GM18511 (cell line): Measurements from ENCODE around the gene LEMD1.
"Not testable (repeated sequence)": the region's sequence is repeated elsewhere in the genome, so short reads cannot be mapped to it uniquely, and the experiment has no call there.

Experiments used
- ATAC-seq: cut with Tn5 transposase; IDR thresholded peaks from one replicate; pipeline ENCODE4 v1.9.1; 2021; ENCODE audit warnings: mild to moderate bottlenecking, moderate library complexity; ENCODE audit not compliant: unreplicated experiment

The LEMD1 gene

DNA sequence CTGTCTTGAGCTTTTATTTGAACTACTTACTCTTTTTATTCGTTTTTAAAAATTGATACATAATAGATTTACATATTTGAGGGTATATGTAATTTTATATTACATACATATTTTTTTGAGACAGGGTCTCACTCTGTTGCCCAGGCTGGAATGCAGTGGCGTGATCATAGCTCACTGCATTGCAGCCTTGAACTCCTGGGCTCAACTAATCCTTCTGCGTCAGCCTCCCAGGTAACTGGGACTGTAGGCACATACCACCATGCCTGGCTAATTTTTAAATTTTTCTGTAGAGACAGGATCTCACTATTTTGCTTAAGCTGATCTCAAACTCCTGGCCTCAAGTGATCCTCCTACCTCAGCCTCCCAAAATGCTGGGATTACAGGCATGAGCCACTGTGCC lies 38.9 kb downstream of the LEMD1 start:
- not testable (repeated sequence) for ATAC-seq

DNA sequence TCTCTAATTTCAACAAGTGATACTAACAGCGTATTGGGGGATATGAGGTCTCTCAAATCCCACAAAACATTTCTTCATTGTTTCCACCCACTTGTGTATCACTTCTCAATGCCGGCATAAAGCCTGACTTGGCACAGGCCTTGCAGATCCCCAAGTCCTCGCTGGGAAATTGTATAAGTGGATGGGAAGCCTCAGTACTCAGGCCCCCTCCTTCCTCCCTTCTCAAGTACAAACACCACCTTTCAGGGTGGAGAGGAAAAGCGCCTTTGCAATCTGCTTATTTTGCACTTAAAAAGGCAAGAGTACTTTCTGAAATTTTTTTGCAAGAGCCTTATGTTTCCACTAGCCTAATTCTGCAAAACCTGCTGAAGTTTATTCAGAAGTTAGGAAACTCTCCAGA lies 39.3 kb downstream of the LEMD1 start:
- no peak for ATAC-seq

DNA sequence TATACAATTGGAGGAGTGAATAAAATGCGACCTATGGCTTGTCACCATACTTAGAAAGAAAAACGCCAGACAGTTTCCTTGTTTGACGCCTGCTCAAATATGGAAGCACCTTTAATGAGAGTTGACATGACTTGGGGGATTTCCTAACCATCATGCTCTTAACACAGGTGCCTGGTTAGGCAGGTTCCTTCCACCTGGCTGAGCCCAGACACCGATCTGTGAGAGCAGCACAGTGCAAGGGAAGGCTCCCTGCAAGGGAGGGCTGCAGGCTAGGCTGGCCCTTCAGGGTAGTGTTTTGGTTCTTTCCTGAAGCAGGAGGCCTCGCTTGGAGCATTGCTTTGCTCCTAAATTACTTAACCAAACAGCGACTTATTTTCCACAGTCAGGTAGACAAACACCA lies 40.6 kb downstream of the LEMD1 start:
- no peak for ATAC-seq

DNA sequence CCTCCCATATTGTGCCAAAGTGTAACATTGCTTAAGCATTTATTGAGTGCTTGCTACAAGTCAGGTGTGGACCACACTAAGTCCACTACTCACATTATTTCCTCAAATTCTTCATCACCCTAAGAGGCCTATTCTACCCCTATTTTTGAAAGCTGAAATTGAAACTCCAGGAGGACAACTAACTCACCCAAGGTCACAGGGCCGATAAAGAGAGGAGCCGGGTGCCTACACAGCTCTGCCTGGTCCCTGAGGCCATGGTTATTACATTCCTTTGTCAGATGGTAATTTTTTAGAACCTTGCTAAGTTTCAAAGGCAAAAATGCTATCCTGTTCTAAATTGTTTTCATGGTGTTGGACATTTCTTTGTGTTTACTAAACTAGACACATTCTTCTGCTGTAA lies 41.0 kb downstream of the LEMD1 start:
- no peak for ATAC-seq

DNA sequence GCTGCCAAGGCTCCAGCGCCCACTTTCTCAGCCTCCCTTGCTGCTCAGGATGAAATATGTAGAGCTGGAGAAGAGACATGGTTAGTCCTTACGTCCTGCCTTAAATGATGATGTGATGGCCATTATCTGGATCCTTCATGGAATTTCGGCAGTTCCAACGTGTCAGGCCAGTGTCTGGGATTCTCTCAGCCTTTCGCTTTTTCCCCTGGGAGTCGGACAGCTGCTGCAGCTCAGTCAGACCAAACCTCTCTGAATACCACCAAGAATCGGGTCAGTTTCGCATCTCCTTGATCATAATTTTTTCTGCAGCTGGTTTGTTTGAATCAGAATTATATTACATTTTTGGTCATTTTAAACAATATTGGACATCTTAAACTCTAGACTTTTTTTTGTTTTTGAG lies 42.8 kb downstream of the LEMD1 start:
- no peak for ATAC-seq

DNA sequence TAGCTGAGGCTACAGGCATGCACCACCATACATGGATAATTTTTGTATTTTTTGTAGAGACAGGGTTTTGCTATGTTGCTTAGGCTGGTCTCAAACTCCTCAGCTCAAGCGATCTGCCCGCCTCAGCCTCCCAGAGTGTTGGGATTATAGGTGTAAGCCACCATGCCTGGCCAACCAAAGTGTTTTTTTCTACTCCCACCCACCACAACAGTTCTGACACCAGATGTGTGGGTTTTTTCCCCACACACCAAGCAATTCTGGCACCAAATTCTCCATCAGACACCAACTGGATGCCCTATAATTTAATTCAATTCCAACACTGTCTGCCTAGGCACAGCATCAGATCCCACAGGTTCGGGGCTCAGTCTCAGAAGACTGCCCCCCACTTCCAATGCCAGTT lies 44.5 kb downstream of the LEMD1 start:
- ATAC-seq = no peak

DNA sequence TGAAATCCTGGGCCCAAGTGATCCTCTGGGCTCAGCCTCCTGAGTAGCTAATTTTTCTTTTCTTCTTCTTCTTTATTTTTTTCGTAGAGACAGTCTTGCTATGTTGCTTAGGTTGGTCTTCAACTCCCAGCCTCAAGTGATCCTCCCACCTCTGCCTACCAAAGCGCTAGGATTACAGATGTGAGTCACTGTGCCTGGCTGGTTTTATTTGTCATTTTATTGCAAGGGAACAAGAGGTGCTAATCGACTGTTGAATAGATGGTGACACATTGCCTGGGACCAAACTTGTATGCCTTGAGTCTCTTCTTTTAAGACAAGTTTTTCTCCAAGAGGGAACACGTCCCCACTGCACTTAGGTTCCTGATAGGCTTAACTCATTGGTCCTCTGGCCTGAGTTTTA lies 45.1 kb downstream of the LEMD1 start:
- ATAC-seq = no peak

DNA sequence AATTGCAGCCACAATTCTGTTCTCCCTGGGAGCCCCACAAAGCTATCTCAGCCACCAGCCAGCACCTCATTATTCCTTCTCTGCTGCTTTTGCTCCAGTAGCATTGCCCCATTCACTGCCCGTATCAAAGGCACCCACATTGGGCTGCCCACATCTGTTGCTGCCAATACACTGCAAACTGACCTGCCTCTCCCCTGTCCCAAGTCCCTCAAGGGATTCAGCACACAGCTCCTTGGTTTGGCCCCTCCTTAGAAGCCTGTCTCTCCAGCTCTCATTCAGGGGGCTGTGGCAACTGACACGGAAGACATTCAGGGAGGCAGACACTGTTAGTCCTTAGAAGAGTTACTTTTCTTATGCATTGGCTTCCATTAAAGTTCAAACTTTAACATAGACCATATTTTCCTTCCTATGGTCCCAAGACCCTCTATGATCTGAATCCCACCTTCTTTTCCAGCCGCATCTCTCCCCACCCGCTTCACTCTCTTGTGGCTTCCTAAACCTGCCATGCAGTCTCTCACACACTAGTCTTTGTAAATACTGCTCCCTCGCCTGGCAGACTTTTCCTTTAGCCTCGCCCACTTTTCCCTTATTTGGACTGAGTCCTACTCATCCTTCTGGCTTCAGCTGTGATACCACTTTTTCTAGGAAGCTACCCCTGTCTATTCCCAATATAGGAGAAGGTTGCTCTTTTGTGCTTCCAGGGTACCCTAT lies 45.9 kb downstream of the LEMD1 start:
- no peak for ATAC-seq

DNA sequence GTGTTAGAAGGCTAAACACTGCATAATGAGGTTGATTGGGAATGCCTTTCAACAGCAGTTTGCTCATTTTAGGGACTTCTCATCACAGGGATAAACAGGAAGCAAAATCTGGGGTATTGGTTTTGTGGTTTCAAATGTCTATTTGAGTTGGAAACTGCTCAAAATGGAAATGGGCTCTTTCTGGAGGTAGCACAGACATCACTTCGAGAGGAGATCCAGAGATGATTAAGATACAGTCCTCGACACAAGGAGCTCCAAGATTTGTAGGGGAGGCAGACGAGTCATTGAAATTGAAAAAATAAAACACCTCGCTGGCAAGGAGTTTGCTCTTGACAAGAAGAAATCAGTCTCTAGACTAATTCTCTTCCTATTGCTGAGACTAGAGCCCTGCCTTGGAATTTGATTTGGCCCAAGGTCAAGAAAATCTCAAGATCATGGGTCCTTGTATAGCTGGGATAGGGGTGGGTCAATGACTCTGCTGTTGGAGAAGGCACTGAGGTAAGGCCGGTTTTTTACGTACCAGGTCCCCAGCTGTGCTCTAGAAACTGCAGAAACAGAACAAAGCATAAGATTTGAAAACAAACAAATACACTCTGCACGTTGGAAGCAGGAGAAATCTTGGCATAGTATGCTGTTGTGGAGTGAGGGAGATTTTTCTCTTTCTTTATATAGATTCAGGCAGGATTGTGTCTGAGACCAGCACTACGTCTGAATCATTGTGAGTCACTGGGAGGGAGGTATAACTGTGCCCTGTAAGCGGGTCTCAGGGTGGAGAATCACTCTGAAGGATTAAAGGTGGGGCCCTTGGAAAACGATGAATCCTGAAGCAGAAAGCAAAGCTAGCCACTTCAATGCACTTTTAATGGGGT lies 47.4 kb downstream of the LEMD1 start:
- no peak for ATAC-seq

DNA sequence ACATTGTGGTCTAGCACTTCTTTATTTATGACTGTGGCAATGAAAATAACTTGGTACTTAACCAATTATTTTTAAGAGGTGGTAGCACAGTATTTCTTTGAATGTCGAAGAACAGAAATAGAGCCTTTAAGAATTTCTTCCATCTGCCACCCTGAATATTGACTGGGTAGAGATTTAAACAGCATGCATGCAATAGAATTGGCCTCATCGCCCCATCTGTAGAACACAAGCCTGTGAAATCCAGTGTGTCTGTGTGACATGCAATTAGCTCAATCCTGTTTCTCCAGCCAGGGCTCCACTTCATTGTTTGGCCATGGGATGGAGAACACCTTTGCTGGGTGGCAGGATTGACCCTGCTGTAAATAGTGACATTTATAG lies 48.1 kb downstream of the LEMD1 start:
- ATAC-seq = no peak

DNA sequence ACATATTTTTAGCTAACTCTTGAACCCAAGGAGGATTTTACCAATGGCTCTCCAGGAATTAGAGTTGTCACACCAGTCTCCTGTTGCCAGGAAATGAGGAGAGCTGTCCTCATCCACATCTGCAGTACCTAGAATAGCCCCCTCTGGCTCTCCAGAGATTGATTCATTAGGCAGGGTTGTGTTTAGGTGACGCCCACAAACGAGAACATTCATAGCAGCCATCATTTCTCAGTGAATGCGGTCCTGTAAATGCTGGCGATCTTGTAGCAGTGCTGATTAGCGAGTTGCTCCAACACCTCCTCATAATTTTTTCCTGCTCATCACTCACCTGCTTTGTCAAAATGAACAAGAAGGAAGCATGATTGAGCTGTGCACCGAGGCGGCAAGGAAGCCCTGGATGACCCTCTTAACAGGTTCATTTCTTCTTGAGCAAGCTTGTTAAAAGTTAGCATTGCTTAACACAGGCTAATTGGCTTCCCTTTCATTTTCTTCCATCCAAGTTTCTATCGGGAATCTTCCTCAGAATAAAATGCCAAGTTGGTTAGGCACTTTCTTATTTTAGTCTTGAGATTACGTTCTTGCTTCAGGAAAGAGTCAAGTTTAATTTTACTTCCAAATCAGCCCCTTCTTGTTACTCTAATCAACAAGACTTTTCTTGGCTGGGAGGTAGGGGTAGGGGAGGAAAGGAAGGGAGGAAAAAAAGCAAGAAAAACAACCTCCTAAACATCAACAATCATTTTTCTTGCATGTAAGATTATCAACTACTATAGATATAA lies 48.6 kb downstream of the LEMD1 start:
- ATAC-seq = no peak

DNA sequence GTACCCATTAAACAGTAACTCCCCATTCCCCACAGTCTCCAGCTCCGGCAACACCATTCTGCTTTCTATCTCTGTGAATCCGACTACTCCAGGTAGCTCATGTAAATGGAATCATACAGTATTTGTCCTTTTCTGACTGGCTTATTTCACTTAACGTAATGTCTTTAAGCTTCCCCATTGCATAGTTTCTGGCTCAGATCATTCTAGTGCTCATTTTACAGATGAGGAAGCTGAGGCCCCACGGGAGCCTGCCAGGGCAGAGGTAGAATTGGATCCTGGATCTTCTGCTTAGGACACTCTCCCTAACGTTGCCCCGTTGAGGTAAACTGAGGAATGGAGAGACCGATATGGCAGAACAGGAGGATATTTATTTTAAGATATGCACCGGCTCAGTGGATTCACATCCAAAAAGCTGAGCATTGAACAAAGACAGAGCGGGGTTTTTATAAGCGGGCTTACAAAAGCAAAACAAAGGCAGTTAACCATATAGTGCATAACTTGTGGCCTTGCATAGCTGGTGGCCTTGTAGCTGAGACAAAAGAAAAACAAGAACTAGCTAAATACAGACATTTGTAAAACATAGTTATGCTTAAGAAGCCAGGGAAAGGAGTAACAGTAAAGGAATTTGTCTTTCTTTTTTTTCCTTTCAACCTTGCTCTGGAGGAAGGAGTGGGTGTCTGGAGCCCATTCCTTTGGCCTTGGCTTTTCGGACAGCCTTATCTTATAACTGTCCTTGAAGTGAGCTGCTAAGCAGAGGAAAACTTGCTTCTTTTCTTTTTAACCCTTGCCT lies 49.8 kb downstream of the LEMD1 start:
- no peak for ATAC-seq

DNA sequence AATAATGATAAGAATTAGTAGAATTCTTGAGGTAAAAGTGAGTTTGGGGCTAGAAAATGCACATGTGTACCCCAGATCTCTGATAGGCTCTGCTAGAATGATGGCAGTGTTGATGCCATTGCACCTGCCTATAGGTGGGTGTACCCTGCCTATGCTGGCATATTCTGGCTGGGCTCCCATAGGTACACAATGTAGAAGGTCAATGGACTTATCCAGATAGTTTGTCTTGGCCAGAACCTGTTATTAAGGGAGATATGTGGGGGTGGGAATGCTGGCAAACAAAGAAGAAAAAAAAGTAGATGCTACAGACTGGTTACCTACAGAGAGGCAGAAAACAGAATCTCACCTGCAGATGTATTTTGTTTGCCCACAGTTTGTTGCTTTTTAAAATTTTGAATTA lies 51.1 kb downstream of the LEMD1 start:
- ATAC-seq = no peak

DNA sequence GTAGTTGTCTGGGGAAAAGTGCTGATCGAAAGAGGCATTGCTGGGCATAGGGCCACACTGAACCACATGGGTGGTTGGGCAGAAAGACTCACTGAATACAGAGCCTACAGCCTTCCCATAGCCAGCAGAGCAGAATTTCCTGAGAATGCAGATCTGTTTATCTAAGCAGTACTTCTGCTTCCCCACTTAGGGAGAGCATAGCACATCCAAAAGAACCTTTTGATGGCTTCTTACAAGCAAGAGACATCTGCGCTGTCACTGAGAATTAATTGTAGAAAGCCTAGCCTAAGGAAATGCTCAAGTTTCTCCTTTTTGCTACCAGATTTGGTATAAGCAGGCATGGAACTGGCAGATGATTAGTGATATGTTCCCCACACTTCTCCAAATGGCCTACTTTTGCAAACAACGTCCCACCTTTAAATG lies 52.1 kb downstream of the LEMD1 start:
- ATAC-seq = no peak

DNA sequence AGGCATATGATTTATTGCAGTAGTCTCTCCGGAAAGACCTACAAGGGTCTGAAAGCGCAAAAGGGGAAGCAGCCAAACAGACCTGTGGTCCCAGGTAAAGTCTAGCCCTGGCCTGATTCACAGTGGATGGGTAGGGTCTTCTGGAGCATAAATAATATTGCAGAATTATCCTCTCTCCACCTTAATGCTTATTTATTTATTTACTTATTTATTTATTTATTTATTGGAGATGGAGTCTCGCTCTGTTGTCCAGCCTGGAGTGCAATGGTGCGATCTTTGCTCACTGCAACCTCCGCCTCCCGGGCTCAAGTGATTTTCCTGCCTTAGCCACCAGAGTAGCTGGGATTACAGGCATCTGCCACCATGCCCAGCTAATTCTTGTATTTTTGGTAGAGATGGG lies 53.4 kb downstream of the LEMD1 start:
- ATAC-seq = no peak

DNA sequence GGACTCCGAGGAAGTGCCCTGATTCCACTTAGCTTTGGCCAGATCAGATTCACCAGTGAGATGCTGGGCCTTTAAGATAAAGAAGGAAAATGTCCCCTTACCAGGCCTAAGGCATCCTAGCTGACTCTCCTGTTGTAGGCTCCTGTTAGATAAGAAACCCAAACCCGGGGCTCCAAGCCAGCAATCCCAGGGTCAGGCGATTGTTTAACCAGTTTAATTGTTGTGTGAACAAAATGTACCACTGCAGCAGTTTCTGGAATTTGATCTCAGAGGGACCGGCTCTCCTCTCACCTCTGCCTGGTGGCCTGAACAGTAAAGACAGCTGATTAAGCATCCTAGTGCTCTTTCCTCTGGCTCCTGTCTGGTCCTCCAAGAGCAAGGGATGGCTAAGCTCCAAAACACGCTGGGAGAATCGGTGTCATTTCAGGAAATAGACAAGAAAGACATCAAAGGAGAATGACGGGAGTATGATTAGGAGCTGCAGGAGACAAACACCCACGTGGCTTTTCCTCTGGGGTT lies 55.9 kb downstream of the LEMD1 start:
- ATAC-seq = no peak

DNA sequence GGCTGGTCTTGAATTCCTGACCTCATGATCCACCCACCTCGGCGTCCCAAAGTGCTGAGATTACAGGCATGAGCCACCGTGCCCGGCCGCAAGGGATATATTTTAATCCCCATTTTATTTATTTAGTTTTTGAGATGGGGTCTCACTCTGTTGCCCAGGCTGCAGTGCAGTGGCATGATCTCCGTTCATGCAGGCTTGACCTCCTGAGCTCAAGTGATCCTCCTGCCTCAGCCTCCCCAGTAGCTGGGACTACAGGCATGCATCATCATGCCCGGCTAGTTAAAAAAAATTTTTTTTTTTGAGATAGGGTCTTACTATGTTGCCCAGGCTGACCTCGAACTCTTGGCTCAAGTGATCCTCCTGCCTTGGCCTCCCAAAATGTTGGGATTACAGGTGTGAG lies 56.8 kb downstream of the LEMD1 start:
- ATAC-seq = not testable (repeated sequence)

DNA sequence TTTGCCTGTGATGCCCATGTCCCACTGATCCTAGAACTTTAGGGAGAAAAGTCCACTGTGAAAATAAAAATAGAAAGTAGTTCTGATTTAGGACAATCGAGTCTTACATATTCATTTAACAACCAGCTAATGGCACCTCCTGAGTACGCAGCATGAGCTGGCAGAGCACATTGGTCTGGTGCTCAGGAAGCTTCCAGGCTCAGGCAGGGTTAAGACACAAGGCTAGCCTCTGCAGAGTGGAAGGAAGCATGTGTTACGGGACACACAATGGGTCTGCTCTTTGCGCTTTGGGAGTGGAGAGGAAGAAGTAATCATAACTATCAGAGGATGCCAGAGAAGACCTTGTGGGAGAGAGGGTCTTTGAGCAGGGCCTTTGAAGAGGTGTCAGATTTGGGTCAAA lies 61.0 kb downstream of the LEMD1 start:
- ATAC-seq = no peak

DNA sequence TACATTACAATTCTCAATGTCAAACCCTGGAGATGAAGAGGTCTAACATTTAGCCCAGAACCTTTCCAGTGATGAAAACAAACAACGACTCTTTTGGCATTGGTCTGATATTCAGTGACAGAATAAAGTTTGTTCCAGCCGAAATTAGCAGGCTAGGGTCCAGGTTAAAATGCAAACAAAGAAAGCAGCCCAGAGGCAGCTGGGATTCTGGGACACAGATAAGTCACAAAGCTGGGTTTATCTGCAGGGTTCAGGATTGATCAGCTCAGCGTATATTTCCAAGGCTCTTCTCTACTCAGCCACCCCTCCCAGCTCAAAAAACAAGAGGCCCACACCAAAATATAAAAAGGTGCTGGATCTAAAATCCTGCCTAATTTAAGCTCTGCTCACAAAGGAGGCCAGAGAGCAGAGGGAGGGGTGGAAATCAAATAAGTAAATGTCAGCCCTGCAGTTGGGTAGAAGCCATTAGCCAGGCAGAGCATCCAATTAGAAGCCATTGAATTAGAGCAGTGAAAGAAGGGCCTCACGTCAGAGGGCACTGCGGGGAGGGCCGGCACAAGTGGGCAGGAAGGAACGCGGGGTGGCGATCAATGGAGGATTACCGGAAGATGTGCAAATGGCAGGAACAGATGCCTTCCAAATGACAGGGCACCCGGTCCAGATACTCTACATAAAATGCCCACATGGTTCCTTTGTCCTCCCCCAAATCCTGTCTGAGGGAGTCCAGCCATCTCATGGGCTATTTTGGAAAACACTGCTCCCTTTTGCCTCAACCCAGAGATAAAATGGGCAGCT lies 61.9 kb downstream of the LEMD1 start:
- ATAC-seq = no peak

DNA sequence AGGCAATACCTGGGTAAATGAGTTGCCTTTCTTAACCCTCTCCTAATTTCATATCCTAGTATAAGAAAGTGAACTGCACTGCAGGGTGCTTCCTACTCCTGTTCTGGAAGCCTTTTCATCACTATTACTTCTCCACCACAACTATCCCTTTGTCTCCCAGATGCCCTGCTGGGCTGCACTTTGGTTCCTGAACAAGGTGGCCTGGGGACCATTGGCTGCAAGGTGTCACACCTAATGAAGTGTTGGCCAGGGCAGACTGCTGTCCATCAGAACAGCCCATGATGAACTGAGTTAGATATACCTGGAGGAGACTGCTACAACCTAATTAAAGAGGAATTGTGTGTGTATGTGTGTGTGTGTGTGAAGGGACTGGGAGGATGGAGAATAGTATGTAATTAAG lies 63.3 kb downstream of the LEMD1 start:
- no peak for ATAC-seq
